Measurements from ENCODE around the gene TUBGCP3. TPM values are rescaled to one million over a fixed set of nuclear protein-coding genes. Genes with fewer than 3 reads are reported as not detected.

Gene TUBGCP3
- total RNA-seq, 1 experiment from 2014 or later, result 37.3 TPM

DNA sequence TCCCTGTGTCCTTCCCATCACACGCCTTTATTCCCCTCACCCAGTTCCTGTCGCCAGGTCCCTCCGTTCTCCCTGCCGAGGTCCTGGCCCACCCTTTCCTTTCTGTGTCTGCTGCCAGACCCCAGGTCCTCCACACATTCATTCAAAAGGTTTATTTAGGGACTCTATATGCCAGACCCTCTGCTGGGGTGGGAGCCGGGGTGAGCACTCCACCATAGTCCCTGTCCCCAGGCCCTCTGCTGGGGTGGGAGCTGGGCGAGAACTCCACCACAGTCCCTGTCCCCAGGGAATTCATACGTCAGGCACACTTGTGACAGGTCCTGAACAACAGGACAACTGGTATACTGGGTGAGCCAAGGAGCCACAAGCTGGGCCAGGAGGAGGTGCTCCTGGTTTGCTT lies 34.4 kb upstream of the TUBGCP3 start:
- H3K9ac ChIP-seq (ENCODE audit: extremely low read depth, insufficient read length, low read length), result no peak overlapping the region
- no peak overlapping the region for H3K23ac ChIP-seq (ENCODE audit: insufficient read length, low read depth, low read length)
- no peak overlapping the region for H2BK12ac ChIP-seq (ENCODE audit: insufficient read length, low read depth, low read length)
- H2BK15ac ChIP-seq (ENCODE audit: low read depth, low read length), result no peak overlapping the region
- H2BK120ac ChIP-seq (ENCODE audit: low read depth, low read length, poor library complexity, severe bottlenecking), result no peak overlapping the region
- no peak overlapping the region for H3K18ac ChIP-seq (ENCODE audit: insufficient read length, low read depth, low read length)
- H3K27ac ChIP-seq (ENCODE audit: insufficient read length, low read depth, low read length), result no peak overlapping the region
- no peak overlapping the region for H2AK5ac ChIP-seq (ENCODE audit: insufficient read length, low read length)
- no peaks in the 10 kb centered on the region for H3K27me3 ChIP-seq (ENCODE audit: insufficient read depth, low read length)
- WGBS (ENCODE audit: extremely low coverage, insufficient read length, low lambda C conversion rate), result no CpG with 5 or more reads among the region's 7 CpGs
- no peaks in the 10 kb centered on the region for H3K79me2 ChIP-seq (ENCODE audit: insufficient read depth, low read length)
- no peak overlapping the region for H4K5ac ChIP-seq (ENCODE audit: insufficient read length, low read depth, low read length)
- H3K9me3 ChIP-seq (ENCODE audit: control insufficient read depth, low read depth, low read length), result no peaks in the 10 kb centered on the region
- H4K91ac ChIP-seq (ENCODE audit: insufficient read length, low read depth, low read length), result no peak overlapping the region
- no peaks in the 10 kb centered on the region for H4K20me1 ChIP-seq (ENCODE audit: control insufficient read depth, insufficient read depth, insufficient read length)
- H3K56ac ChIP-seq (ENCODE audit: insufficient read length, low read depth, low read length), result no peak overlapping the region
- no peak overlapping the region for H2AFZ ChIP-seq (ENCODE audit: low read length)
- peaks cover 62% of the 10 kb centered on the region for H3K27me3 Mint-ChIP-seq (ENCODE audit: low read depth)
- TF ChIP-seq, protein P1, sequence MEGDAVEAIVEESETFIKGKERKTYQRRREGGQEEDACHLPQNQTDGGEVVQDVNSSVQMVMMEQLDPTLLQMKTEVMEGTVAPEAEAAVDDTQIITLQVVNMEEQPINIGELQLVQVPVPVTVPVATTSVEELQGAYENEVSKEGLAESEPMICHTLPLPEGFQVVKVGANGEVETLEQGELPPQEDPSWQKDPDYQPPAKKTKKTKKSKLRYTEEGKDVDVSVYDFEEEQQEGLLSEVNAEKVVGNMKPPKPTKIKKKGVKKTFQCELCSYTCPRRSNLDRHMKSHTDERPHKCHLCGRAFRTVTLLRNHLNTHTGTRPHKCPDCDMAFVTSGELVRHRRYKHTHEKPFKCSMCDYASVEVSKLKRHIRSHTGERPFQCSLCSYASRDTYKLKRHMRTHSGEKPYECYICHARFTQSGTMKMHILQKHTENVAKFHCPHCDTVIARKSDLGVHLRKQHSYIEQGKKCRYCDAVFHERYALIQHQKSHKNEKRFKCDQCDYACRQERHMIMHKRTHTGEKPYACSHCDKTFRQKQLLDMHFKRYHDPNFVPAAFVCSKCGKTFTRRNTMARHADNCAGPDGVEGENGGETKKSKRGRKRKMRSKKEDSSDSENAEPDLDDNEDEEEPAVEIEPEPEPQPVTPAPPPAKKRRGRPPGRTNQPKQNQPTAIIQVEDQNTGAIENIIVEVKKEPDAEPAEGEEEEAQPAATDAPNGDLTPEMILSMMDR (conservative IDR thresholded peaks at IDR 0.05), result no peak
- H3K4ac ChIP-seq (ENCODE audit: low read depth, low read length), result no peak overlapping the region
- no peak overlapping the region for H3K4me3 Mint-ChIP-seq
- H3K27ac Mint-ChIP-seq, result no peak overlapping the region
- H3K36me3 Mint-ChIP-seq (ENCODE audit: insufficient read depth in 1 of 3, low read depth in 3 of 3), result no peaks in the 10 kb centered on the region
- H3K4me1 ChIP-seq (ENCODE audit: insufficient read depth, low read length), result no peaks in the 10 kb centered on the region
- H3K23me2 ChIP-seq (ENCODE audit: insufficient read length, low read depth, low read length, poor library complexity, severe bottlenecking), result no peaks in the 10 kb centered on the region
- no peak overlapping the region for H4K8ac ChIP-seq (replicated peaks; ENCODE audit: insufficient read length, low read depth, low read length)
- no peak overlapping the region for H3T11ph ChIP-seq (ENCODE audit: low read length)
- no peak overlapping the region for H2BK5ac ChIP-seq (ENCODE audit: insufficient read length, low read length)
- no peak overlapping the region for H2BK20ac ChIP-seq (ENCODE audit: low read depth, low read length, poor library complexity, severe bottlenecking)
- DNase-seq, result no peak
- H3K4me1 Mint-ChIP-seq, result peaks cover 0 to 4% of the 10 kb centered on the region in 2 experiments; a peak in 1 of 4 replicates
- no peaks in the 10 kb centered on the region for H3K79me1 ChIP-seq (ENCODE audit: insufficient read depth, low read depth, low read length, poor library complexity, severe bottlenecking)
- no peaks in the 10 kb centered on the region for H3K9me3 Mint-ChIP-seq
- no peak overlapping the region for H3K4me2 ChIP-seq (ENCODE audit: insufficient read depth, insufficient read length, low read length)
- no peak overlapping the region for H3K14ac ChIP-seq (ENCODE audit: insufficient read depth, low read length)

Data from H9 (cell line).